ENCODE data around the gene ADRB1.

Gene ADRB1

GRCh38 chr10:114003161-114003941, 40.3 kb upstream of the ADRB1 start:
- DNase-seq (ENCODE audit: insufficient read length, low spot score), result no peak
- no peak for FAIRE-seq
- TF ChIP-seq, protein P1, sequence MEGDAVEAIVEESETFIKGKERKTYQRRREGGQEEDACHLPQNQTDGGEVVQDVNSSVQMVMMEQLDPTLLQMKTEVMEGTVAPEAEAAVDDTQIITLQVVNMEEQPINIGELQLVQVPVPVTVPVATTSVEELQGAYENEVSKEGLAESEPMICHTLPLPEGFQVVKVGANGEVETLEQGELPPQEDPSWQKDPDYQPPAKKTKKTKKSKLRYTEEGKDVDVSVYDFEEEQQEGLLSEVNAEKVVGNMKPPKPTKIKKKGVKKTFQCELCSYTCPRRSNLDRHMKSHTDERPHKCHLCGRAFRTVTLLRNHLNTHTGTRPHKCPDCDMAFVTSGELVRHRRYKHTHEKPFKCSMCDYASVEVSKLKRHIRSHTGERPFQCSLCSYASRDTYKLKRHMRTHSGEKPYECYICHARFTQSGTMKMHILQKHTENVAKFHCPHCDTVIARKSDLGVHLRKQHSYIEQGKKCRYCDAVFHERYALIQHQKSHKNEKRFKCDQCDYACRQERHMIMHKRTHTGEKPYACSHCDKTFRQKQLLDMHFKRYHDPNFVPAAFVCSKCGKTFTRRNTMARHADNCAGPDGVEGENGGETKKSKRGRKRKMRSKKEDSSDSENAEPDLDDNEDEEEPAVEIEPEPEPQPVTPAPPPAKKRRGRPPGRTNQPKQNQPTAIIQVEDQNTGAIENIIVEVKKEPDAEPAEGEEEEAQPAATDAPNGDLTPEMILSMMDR (IDR thresholded peaks at IDR 0.05; ENCODE audit: insufficient read depth, missing control alignments), result no peak

- TF ChIP-seq, protein P1 (IDR thresholded peaks at IDR 0.05; ENCODE audit: insufficient read depth, missing control alignments), result no peak
- DNase-seq (ENCODE audit: insufficient read length, low spot score) (no peak), FAIRE-seq (no peak)
Measured at GRCh38 chr10:114009281-114009996, 34.2 kb upstream of the ADRB1 start.

DNA sequence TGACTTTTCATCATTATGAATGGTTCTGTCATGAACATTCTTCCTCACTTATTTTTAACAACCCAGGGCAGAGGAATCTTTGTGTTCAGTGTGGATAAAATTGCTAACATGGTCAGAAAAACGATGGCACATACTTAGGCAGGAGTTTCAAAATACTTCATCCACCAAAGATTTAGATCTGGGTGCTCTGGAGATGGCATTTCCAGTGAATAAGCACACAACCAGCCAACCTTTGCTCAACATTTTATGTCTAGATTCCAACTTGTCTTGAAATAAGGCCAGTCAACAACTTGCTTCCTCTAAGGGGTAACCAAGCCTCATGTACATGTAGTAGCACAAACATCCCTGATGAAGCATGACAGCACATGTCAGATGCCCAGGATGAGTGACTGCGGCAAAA, 33.4 kb upstream of the ADRB1 start:
- TF ChIP-seq, protein P1 (IDR thresholded peaks at IDR 0.05; ENCODE audit: insufficient read depth, missing control alignments), result no peak
- FAIRE-seq (no peak), DNase-seq (ENCODE audit: insufficient read length, low spot score) (no peak)

- DNase-seq (ENCODE audit: insufficient read length, low spot score) (no peak), FAIRE-seq (no peak)
- TF ChIP-seq, protein P1 (IDR thresholded peaks at IDR 0.05; ENCODE audit: insufficient read depth, missing control alignments), result no peak
Measured at GRCh38 chr10:114012650-114013049, 31.0 kb upstream of the ADRB1 start.

DNA sequence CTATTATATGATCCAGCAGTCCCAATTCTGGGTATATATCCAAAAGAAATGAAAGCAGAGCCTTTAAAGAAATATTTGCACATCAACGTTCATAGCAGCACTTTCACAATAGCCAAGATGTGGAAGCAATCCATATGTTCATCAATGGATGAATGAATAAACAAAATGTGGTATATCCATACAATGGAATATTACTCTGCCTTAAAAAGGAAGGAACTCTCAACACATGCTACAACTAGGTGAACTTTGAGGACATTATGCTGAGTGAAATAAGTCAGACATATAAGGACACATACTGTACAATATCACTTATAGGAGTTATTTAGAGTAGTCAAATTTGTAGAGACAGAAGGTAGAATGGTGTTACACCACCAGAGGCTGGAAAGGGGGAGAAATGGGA, 28.0 kb upstream of the ADRB1 start:
- TF ChIP-seq, protein P1 (IDR thresholded peaks at IDR 0.05; ENCODE audit: insufficient read depth, missing control alignments), result no peak
- FAIRE-seq, result no peak
- DNase-seq (ENCODE audit: insufficient read length, low spot score), result no peak

GRCh38 chr10:114017271-114017670, 26.4 kb upstream of the ADRB1 start:
- DNase-seq (ENCODE audit: insufficient read length, low spot score) (no peak), FAIRE-seq (no peak)
- TF ChIP-seq, protein P1 (IDR thresholded peaks at IDR 0.05; ENCODE audit: insufficient read depth, missing control alignments), result no peak

- DNase-seq (ENCODE audit: insufficient read length, low spot score) (no peak), FAIRE-seq (no peak)
- TF ChIP-seq, protein P1 (IDR thresholded peaks at IDR 0.05; ENCODE audit: insufficient read depth, missing control alignments), result no peak
Measured at GRCh38 chr10:114017873-114018272, 25.8 kb upstream of the ADRB1 start.

Data from D721Med (cell line).